HepG2 (cell line): ENCODE results near the gene FOXA3. TPM values are rescaled to one million over a fixed set of nuclear protein-coding genes. Genes with fewer than 3 reads are reported as not detected.

Experiments used
- AGO1 ChIP-seq: fragments of 200-400 bp; formaldehyde crosslinking; IDR thresholded peaks from 2 replicates; pipeline ENCODE4 v1.6.1; 2017; ENCODE audit warnings: mild to moderate bottlenecking, low read depth, low read length, moderate library complexity; ENCODE audit not compliant: poor library complexity, severe bottlenecking
- HNRNPUL1 ChIP-seq: fragments of 200-400 bp; formaldehyde crosslinking; IDR thresholded peaks from 2 replicates; pipeline ENCODE4 v1.6.1; 2017; ENCODE audit warnings: low read depth, mild to moderate bottlenecking, low read length, moderate library complexity
- IRX3 ChIP-seq: sonication (generic); formaldehyde crosslinking; IDR thresholded peaks from 2 replicates; pipeline ENCODE4 v1.8.1; 2023; ENCODE audit warnings: mild to moderate bottlenecking, low read depth, missing genetic modification reagents, borderline replicate concordance
- ISL2 ChIP-seq: sonication (generic); formaldehyde crosslinking; IDR thresholded peaks from 2 replicates; pipeline ENCODE4 v1.5.0; 2020; ENCODE audit warnings: missing genetic modification reagents
- KDM6A ChIP-seq: IDR thresholded peaks from 2 replicates; pipeline ENCODE4 v1.6.1; 2016; ENCODE audit warnings: low read depth
- MEIS1 ChIP-seq: sonication (generic); formaldehyde crosslinking; IDR thresholded peaks from 2 replicates; pipeline ENCODE4 v1.9.0; 2021; ENCODE audit warnings: mild to moderate bottlenecking, missing genetic modification reagents, moderate library complexity, borderline replicate concordance
- RARA ChIP-seq: IDR thresholded peaks from 2 replicates; pipeline ENCODE4 v1.6.1; 2016; ENCODE audit warnings: missing genetic modification reagents, missing compliant biosample characterization
- STAT5B ChIP-seq: sonication (generic); formaldehyde crosslinking; IDR thresholded peaks from 2 replicates; pipeline ENCODE4 v1.4.0; 2020; ENCODE audit warnings: missing genetic modification reagents
- TEAD2 ChIP-seq: sonication (generic); formaldehyde crosslinking; IDR thresholded peaks from 2 replicates; pipeline ENCODE4 v1.9.0; 2021; ENCODE audit warnings: missing genetic modification reagents
- U2AF1 ChIP-seq: fragments of 200-400 bp; formaldehyde crosslinking; optimal IDR thresholded peaks from 2 replicates; pipeline ENCODE3; 2017; ENCODE audit warnings: mild to moderate bottlenecking, low read depth, low read length
- ZNF484 ChIP-seq: sonication (generic); formaldehyde crosslinking; IDR thresholded peaks from 2 replicates; pipeline ENCODE4 v1.5.1; 2020; ENCODE audit warnings: mild to moderate bottlenecking, low read depth, missing genetic modification reagents, borderline replicate concordance
- ZNF570 ChIP-seq: sonication (generic); formaldehyde crosslinking; IDR thresholded peaks from 2 replicates; pipeline ENCODE4 v1.4.0; 2020; ENCODE audit warnings: mild to moderate bottlenecking, missing genetic modification reagents, borderline replicate concordance
- ZNF589 ChIP-seq: sonication (generic); formaldehyde crosslinking; conservative IDR thresholded peaks from 2 replicates; pipeline ENCODE4 v1.8.0; 2022; ENCODE audit warnings: mild to moderate bottlenecking, moderate library complexity, missing genetic modification reagents
- polyA plus RNA-seq, 8 experiments: library from polyadenylated mRNA; depleted of rRNA in 3 of 8; stranded (reverse) in 7 of 8; unstranded in 1 of 8; fragments of >200 nt; fragmentation: Illumina TruSeq in 4 of 8; extraction: Trizol in 4 of 8; gene quantifications; 2 replicates each; pipeline versions ENCODE4 v1.2.1 to v1.2.3, GENCODE V29; 2011 to 2016; ENCODE audit warnings: low read depth in 4 of 8, missing spikeins in 1 of 8, mixed read lengths in 1 of 8; ENCODE audit not compliant: insufficient read depth in 1 of 8
- total RNA-seq, 5 experiments: library from RNA; depleted of rRNA; stranded (reverse); fragments of >200 nt; fragmentation: Illumina TruSeq; extraction: Trizol; gene quantifications; 2 replicates each; pipeline ENCODE4 v1.2.3, GENCODE V29; 2016; ENCODE audit warnings: low read depth in 1 of 5
- TF ChIP-seq, protein P1 (sequence below): sonication (generic); formaldehyde crosslinking; IDR thresholded peaks from 2 replicates; pipeline ENCODE4 v1.9.0; 2021; ENCODE audit warnings: missing genetic modification reagents, mild to moderate bottlenecking, borderline replicate concordance
- TF ChIP-seq, protein P2 (sequence below): sonication (generic); formaldehyde crosslinking; IDR thresholded peaks from 2 replicates; pipeline ENCODE4 v1.4.0; 2020; ENCODE audit warnings: mild to moderate bottlenecking, missing genetic modification reagents
- TF ChIP-seq, protein P3 (sequence below): sonication (generic); formaldehyde crosslinking; IDR thresholded peaks from 2 replicates; pipeline ENCODE4 v1.4.0; 2020; ENCODE audit warnings: mild to moderate bottlenecking, missing genetic modification reagents
- TF ChIP-seq, protein P4 (sequence below): sonication (generic); formaldehyde crosslinking; IDR thresholded peaks from 2 replicates; pipeline ENCODE4 v1.4.0; 2020; ENCODE audit warnings: missing genetic modification reagents
- TF ChIP-seq, protein P5 (sequence below): sonication (generic); formaldehyde crosslinking; IDR thresholded peaks from 2 replicates; pipeline ENCODE4 v1.5.1; 2020; ENCODE audit warnings: missing genetic modification reagents, mild to moderate bottlenecking, borderline replicate concordance

The FOXA3 gene
- total and polyA plus RNA-seq, 2 of the 13 experiments (the other 11 are each of a cell fraction or from before 2014, with no cell fraction given): 29.8 to 47.6 TPM

DNA sequence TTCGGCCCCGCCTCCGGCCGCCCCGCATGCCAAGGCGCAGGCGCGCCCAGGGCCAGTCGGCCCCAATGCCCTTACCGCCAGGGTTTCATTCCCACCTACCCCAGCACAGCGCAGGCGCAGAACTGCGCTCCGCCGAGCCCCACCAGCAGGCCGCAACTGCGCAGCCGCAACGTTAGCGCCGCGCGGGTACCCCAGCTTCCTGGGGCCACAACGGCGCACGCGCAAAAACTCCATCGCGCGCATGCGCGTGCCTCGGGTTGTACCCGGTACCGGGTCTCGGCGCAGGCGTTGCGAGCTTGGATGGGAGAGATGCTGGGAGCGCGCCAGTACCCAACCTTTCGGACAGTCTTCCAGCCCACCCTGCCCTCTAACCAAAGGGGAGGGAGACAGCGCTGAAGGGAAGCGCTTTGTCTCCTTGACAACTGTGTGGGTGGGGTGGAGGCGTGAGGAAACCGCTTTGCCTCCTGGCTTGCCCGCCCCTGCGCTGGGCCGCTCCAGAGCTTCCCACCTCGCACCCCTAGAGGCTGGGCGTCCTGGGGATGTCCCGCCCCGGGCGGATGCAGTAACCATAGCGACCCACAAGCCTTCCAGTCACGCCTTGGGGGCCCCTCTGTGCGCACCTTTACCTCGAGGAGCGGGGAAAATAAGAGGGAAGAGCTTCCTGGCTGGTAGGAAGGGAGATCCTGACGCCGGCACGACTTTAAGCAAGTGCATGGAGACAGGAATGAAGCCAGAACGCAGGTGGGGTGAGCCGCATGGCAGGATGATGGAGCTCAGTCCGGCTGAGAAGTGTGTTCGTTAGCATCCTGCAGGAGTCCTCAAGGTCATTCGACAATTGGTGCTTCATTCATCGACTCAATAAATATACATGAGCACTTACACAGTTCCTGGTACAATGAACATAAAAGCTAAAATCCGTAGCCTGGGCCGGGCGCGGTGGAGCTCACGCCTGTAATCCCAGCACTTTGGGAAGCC lies 38.8 kb downstream of the FOXA3 start (continued):
- TF ChIP-seq, protein P1, sequence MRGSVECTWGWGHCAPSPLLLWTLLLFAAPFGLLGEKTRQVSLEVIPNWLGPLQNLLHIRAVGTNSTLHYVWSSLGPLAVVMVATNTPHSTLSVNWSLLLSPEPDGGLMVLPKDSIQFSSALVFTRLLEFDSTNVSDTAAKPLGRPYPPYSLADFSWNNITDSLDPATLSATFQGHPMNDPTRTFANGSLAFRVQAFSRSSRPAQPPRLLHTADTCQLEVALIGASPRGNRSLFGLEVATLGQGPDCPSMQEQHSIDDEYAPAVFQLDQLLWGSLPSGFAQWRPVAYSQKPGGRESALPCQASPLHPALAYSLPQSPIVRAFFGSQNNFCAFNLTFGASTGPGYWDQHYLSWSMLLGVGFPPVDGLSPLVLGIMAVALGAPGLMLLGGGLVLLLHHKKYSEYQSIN (CRISPR knock-in tag): no peak
- no peak for TF ChIP-seq ISL2 (CRISPR knock-in tag)
- no peak for TF ChIP-seq ZNF589
- TF ChIP-seq ZNF484 (CRISPR knock-in tag): no peak
- TF ChIP-seq, protein P2, sequence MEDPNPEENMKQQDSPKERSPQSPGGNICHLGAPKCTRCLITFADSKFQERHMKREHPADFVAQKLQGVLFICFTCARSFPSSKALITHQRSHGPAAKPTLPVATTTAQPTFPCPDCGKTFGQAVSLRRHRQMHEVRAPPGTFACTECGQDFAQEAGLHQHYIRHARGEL (CRISPR knock-in tag): no peak
- TF ChIP-seq U2AF1: no peak
- no peak for TF ChIP-seq RARA (CRISPR knock-in tag)
- TF ChIP-seq KDM6A (CRISPR knock-in tag): no peak
- no peak for TF ChIP-seq MEIS1
- TF ChIP-seq, protein P3, sequence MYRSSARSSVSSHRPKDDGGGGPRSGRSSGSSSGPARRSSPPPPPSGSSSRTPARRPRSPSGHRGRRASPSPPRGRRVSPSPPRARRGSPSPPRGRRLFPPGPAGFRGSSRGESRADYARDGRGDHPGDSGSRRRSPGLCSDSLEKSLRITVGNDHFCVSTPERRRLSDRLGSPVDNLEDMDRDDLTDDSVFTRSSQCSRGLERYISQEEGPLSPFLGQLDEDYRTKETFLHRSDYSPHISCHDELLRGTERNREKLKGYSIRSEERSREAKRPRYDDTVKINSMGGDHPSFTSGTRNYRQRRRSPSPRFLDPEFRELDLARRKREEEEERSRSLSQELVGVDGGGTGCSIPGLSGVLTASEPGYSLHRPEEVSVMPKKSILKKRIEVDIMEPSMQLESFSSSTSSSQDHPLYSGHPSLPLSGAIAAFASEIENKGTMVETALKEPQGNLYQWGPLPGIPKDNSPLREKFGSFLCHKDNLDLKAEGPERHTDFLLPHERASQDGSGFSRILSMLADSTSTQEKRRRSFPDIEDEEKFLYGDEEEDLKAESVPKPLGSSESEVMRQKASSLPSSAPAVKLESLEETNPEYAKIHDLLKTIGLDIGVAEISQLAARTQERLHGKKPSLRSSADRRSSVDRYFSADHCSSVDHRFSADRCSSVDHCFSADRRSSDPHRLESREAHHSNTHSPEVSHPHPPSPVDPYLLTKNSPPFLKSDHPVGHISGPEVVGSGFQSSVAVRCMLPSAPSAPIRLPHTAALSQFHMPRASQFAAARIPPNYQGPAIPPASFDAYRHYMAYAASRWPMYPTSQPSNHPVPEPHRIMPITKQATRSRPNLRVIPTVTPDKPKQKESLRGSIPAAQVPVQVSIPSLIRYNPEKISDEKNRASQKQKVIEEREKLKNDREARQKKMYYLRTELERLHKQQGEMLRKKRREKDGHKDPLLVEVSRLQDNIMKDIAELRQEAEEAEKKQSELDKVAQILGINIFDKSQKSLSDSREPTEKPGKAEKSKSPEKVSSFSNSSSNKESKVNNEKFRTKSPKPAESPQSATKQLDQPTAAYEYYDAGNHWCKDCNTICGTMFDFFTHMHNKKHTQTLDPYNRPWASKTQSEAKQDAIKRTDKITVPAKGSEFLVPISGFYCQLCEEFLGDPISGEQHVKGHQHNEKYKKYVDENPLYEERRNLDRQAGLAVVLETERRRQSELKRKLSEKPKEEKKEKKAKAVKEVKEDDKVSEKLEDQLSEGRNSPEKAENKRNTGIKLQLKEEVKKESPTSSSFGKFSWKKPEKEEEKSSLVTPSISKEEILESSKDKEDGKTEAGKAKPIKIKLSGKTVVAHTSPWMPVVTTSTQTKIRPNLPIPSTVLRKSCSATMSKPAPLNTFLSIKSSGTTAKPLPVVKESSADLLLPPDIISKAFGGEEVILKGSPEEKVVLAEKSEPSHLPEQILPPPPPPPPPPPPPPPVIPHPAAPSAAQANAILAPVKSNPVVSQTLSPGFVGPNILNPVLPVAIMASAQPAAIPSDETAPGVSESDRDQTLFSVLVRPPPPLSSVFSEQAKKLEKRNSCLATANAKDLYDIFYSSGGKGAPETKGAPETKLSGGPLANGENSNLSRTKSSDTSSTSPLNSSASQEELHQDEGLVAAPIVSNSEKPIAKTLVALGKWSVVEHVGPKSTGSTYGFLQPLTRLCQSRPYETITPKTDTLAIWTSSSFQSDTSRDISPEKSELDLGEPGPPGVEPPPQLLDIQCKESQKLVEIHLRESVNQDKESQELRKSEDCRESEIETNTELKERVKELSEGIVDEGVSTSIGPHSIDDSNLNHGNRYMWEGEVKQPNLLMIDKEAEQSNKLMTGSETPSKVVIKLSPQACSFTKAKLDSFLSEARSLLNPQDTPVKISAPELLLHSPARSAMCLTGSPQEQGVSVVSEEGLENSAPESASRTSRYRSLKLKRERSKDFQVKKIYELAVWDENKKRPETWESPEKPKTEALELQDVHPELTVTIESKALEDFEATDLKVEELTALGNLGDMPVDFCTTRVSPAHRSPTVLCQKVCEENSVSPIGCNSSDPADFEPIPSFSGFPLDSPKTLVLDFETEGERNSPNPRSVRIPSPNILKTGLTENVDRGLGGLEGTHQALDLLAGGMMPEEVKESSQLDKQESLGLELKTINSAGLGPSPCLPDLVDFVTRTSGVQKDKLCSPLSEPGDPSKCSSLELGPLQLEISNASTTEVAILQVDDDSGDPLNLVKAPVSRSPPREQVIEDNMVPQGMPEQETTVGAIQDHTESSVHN (CRISPR knock-in tag): no peak
- TF ChIP-seq, protein P4, sequence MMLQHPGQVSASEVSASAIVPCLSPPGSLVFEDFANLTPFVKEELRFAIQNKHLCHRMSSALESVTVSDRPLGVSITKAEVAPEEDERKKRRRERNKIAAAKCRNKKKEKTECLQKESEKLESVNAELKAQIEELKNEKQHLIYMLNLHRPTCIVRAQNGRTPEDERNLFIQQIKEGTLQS (CRISPR knock-in tag): no peak
- TF ChIP-seq, protein P5, sequence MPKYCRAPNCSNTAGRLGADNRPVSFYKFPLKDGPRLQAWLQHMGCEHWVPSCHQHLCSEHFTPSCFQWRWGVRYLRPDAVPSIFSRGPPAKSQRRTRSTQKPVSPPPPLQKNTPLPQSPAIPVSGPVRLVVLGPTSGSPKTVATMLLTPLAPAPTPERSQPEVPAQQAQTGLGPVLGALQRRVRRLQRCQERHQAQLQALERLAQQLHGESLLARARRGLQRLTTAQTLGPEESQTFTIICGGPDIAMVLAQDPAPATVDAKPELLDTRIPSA: no peak
- TF ChIP-seq STAT5B (CRISPR knock-in tag): no peak
- no peak for TF ChIP-seq IRX3 (CRISPR knock-in tag)
- TF ChIP-seq AGO1: no peak
- no peak for TF ChIP-seq TEAD2
- no peak for TF ChIP-seq HNRNPUL1
- TF ChIP-seq ZNF570: no peak
